ENCODE data around the gene DPH1.

DPH1 gene

DNA sequence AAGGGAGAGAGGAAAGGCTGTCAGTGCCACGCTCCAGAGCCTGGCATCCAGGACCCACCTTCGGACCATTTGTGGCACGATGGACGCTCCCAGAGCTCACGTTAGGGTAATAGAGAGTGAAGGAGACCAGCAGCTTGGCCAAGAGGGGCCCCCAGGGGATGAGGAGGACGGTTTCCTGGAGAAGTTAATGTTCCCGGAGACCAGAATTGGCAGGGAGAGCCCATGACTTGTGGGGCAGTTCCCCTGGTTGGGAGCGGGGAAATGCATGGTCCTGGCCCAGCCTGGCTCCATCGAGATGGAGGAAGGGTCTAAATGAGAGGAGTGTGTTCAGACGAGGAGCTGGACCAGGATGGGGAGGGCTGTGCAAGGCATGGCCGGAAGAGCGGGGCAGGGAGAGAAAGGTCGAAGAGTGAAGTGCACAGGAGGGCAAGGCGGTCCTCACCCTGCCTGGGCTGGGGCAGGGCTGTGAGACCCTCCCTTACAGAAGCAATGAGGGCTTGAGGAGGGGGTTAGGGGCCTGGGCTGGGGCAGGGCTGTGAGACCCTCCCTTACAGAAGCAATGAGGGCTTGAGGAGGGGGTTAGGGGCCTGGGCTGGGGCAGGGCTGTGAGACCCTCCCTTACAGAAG lies 22.1 kb downstream of the DPH1 start:
- DNase-seq, result no peak

DNA sequence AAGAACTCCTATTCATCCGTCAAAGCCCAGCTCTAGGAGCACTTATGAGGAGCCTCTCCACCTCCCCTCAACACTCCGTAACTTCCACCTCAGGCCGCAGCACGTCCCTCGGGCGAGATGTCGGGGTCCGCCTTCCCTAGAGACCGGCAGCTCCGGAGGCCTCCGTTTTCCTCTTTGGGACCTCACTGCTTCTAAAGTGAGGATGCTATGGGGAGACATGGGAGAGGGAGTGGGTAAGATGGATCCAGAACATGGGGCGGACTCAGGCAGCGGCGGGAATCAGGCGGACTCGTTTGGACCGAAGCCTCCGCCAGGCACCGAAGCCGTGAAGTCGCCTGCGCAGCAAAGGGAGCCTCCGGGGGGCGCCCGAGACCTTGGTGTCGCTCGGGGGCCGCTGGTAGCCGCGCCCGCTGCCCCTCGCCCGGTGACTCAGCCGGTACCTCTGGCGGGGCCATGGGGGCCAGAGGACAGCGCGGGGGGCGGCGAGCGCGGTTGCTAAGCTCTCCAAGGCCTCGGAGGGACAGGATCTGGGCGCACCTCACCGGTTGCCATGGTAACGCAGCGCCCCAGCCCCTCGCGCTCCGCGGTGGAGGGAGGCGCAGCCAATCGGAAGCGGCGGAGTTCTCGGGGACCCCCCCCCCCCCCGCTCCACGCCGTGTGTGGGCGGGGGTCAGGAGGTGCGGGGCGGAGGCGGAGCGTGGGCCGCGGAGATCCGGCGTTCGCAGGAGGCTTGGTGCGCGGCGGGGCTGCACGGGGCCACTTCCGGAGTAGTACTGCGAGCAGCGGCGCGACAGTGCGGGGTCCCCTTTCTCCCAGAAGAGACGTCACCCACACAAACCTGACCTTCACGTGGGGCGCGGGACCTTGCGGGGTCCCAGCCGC lies 23.7 kb downstream of the DPH1 start:
- DNase-seq, result peak; percentile 25

- DNase-seq, result no peak
Observed at GRCh38 chr17:2054262-2054511, 24.2 kb downstream of the DPH1 start.

DNA sequence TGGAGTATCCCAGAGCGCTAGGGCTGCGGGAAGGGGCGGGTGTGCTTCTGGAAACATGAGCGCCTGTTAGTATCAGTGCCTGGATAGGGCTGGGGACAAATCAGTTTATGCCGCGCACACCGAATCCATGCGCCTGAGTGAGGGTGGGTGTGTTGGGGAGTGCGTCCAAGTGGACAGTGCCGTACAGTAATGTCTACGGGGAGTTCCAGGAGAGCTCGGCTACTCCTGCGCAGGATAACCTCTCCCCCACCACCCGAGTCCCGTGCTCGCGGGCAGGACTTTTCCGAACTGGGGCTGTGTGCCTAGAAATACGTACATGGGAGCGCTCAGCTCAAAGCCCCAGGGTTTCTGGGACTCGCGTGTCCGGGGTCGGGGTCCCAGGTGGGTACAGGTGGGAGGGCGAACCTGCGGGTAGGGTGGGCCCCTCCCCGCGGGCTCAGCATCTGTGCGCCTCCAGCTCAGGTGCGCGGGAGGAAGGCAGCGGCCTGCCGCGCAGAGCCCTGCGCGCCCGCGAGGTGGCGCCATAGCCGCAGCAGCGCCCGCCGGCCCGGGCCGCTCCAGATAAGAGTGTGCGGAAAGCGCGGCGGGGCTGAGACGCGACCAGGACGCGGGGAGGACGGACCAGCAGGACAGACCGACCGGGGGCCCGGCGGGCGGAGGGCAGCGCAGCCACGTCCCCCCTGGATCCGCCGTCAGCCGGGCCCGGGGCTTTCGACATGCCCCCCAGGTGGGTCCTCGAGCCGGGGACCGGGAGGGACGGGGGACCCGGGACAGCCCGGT lies 24.7 kb downstream of the DPH1 start, which contains the start of gene HIC1:
Gene HIC1 (plus strand): TSS at position 592 of the 780 bp plus-strand sequence. CDS start 1,588 bp downstream, outside the sequence.
- DNase-seq, result peak; percentile 33

- no peak for DNase-seq
Observed at GRCh38 chr17:2055292-2056205, 25.6 kb downstream of the DPH1 start.

DNA sequence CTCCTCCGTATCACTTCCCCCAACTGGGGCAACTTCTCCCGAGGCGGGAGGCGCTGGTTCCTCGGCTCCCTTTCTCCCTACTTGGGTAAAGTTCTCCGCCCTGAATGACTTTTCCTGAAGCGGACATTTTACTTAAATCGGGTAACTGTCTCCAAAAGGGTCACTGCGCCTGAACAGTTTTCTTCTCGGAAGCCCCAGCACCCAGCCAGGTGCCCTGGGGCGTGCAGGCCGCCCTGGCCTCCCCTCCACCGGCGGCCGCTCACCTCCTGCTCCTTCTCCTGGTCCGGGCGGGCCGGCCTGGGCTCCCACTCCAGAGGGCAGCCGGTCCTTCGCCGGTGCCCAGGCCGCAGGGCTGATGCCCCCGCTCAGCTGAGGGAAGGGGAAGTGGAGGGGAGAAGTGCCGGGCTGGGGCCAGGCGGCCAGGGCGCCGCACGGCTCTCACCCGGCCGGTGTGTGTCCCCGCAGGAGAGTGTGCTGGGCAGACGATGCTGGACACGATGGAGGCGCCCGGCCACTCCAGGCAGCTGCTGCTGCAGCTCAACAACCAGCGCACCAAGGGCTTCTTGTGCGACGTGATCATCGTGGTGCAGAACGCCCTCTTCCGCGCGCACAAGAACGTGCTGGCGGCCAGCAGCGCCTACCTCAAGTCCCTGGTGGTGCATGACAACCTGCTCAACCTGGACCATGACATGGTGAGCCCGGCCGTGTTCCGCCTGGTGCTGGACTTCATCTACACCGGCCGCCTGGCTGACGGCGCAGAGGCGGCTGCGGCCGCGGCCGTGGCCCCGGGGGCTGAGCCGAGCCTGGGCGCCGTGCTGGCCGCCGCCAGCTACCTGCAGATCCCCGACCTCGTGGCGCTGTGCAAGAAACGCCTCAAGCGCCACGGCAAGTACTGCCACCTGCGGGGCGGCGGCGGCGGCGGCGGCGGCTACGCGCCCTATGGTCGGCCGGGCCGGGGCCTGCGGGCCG lies 26.5 kb downstream of the DPH1 start:
- DNase-seq, result no peak

DNA sequence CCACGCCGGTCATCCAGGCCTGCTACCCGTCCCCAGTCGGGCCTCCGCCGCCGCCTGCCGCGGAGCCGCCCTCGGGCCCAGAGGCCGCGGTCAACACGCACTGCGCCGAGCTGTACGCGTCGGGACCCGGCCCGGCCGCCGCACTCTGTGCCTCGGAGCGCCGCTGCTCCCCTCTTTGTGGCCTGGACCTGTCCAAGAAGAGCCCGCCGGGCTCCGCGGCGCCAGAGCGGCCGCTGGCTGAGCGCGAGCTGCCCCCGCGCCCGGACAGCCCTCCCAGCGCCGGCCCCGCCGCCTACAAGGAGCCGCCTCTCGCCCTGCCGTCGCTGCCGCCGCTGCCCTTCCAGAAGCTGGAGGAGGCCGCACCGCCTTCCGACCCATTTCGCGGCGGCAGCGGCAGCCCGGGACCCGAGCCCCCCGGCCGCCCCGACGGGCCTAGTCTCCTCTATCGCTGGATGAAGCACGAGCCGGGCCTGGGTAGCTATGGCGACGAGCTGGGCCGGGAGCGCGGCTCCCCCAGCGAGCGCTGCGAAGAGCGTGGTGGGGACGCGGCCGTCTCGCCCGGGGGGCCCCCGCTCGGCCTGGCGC lies 27.3 kb downstream of the DPH1 start:
- no peak for DNase-seq

- no peak for DNase-seq
Observed at GRCh38 chr17:2057760-2058585, 28.0 kb downstream of the DPH1 start.

- DNase-seq, result no peak
Observed at GRCh38 chr17:2058586-2059546, 28.9 kb downstream of the DPH1 start.

DNA sequence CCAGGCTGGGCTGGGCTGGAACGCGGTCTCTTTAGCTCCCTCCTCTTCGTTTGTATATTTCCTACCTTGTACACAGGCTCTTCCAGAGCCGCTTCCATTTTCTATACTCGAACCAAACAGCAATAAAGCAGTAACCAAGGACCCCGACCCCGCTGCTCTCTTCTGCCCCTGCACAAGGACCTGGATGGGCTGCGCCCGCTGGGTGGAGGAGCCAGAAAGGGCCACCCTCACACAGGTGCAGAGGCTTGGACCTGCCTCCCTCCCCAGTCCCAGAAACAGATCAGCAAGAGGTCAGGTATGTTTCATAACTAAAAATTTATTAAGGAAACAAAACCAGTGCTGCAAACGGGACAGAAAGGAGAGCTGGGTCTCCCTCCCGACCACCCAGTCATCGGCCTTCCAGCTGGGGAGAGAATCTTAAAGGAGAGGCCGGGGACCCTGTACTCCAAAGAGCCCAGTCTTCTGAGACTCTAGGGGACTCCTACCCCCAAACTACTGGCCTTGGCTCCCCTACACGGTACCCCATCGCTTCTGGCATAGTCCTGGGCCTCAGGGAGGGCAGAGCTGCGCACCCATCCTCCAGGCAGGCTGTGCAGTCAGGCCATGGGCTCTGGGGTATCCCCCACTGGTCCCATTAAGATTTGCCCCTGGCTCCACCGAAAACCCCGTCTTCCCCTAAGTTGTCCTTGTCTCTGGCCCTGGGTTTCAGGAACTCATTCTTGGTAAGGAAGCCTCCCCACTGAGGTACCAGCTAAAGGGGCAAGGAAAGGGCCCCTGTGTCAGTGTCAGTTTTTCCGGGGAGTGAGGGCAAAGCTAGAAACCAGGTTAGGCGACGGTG lies 29.8 kb downstream of the DPH1 start:
- no peak for DNase-seq

DNA sequence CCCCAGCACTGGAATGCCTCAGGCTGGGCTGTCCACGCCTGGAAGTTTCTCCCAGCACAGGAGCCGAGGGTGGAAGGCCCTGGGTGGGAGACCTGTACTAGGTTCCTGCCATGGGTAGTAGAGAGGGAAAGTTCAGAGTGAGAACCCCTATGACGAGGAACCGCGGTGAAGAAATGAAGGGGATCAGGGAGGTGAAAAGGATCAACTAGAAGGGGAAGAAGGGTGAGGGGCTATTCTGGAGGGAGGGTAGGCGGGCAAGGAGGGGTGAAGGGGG lies 30.4 kb downstream of the DPH1 start:
- no peak for DNase-seq

- DNase-seq, result no peak
Observed at GRCh38 chr17:2060681-2061440, 30.9 kb downstream of the DPH1 start.

DNA sequence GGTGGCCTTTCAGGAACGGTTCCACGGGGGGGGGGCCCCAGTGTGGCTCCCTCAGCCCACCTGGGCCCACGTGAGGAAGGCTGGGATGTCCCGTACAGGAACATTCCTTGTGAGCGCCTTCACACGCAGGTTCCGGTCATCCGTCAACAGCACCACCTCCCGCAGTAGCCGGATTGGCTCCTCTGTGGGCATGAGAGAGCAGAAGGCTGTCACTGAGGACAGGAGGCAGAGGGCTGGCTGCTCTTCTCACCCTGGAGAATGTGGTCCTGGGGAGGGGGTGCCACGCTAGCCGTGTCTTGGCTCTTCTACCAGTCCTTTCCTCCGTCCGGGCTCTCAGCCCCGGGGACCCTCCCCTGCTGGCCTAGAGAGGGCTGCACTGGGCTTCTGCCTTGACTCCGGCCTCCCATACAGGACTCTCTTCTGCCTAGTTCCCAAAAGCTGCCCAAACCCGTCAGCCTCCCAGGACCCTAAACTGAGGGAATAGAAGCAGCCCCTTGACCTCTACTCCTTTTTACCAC lies 31.5 kb downstream of the DPH1 start:
- no peak for DNase-seq

GRCh38 chr17:2062571-2063183 lies 32.7 kb downstream of the DPH1 start:
- no peak for DNase-seq

- no peak for DNase-seq
Observed at GRCh38 chr17:2063261-2064146, 33.6 kb downstream of the DPH1 start.

GRCh38 chr17:2064147-2064489 lies 34.2 kb downstream of the DPH1 start:
- DNase-seq, result no peak

Data from NCI-H1694 treated with DMSO at 0.1 percent for 48 hours (cell line).